22Rv1 (cell line): ENCODE measurements around the gene SLC30A10.

ENCODE experiments used
- CTCF ChIP-seq: fragments of 450-650 bp; IDR thresholded peaks from 2 replicates; pipeline ENCODE4 v1.5.1; 2017; ENCODE audit warnings: mild to moderate bottlenecking
- ZFX ChIP-seq: fragments of 450-650 bp; IDR thresholded peaks from 2 replicates; pipeline ENCODE4 v1.6.1; 2017; ENCODE audit warnings: antibody characterized with exemption, borderline replicate concordance

- TF ChIP-seq CTCF (no peak), ZFX (no peak)
Measured at GRCh38 chr1:219965285-219966070, 37.1 kb upstream of the SLC30A10 start.
